GM10266 (cell line): ENCODE measurements around the gene CCT8.

Experiments
- DNase-seq: peaks from one replicate; pipeline ENCODE4 v3.0.0; 2012; ENCODE audit errors: extremely low spot score
- CTCF ChIP-seq: IDR thresholded peaks from 2 replicates; pipeline ENCODE4 v1.5.1; 2012; ENCODE audit warnings: mild to moderate bottlenecking, low read depth; ENCODE audit not compliant: control insufficient read depth, insufficient read depth; ENCODE audit errors: missing control alignments

The CCT8 gene

DNA sequence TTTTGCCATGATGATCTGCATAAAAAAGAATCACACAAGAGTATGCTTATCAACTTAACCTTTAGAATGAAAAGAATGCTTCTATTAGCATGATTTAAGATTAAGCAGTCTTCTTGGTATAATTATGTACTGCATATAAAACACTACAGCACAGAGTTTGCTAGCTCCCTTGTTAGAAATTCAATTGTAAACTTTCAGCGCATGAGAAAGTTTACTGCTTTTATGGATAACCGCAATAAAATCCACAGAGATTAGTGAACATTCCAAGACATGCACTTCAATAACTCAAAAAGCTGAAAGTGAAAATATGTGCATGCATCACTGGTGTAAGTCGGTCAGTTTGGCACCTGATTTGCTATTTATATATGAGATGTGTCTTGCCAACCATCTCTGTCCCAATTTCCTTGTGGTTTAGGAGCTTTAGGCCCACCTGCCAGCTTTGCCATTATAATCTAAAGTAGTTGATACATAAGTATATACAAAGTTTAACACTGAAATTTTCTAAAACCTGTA lies 16.9 kb downstream of the CCT8 start:
- DNase-seq = no peak
- no peak for TF ChIP-seq CTCF

DNA sequence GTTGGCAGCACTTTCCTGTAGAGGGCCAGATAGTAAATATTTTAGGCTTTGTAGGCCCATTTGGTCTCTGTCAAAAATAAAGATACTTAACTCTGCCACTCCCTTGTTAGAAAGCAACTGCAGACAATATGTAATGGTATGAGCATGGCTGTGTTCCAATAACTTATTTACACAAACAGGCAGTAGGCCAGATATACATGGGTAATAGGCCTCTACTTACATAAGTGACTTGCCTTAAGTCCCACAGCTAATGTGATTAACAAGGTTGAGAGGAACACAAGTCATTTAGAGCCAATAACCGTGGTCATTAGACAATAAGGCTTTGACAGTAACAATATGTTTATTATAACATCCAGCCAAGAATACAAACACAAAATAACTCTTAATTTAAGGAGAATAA lies 17.4 kb downstream of the CCT8 start:
- TF ChIP-seq CTCF = no peak
- DNase-seq = no peak

GRCh38 chr21:29055080-29055479 lies 18.4 kb downstream of the CCT8 start:
- TF ChIP-seq CTCF = no peak
- DNase-seq = no peak

- TF ChIP-seq CTCF = no peak
Observed at GRCh38 chr21:29053656-29054055, 19.8 kb downstream of the CCT8 start.

DNA sequence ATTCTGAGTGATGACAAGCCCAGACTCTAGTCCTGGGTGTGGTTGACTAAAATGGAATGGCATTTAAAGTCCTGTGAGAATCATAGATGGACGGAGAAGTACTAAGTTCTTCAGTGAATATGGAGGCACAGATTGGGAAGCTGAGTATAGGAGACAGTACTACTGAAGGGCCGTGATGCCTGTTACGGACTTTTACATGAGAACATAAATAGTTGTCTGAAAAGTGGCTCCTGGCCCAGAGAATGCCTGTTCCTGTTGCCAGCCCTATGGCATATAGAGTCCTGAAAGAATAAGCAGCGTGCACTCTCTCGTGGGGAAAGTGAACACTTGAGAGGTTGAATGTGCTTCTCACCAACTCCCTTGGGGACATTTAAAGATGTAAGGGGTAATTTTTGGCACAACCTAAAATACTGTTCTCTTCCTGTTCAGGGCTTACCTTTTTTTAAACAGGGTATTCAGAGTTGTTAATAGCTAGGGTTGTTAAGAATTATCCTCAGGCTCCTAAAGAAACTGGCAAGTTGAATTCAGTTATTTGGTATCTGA lies 20.4 kb downstream of the CCT8 start:
- DNase-seq = no peak
- TF ChIP-seq CTCF = no peak

More at GRCh38 chr21:29053656-29054055, 19.8 kb downstream of the CCT8 start:
- DNase-seq = no peak

DNA sequence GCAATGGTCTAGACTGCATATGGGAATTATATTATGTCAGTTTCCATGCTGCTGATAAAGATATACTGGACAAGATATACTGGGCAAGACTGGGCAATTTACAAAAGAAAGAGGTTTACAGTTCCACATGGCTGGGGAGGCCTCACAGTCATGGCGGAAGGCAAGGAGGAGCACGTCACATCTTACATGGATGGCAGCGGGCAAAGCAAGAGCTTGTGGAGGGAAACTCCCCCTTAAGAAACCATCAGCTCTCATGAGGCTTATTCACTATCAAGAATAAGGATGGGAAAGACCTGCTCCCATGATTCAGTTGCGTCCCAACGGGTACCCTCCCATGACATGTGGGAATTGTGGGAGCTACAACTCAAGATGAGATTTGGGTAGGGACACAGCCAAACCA lies 21.2 kb downstream of the CCT8 start:
- no peak for TF ChIP-seq CTCF
- no peak for DNase-seq

- TF ChIP-seq CTCF = no peak
- DNase-seq = no peak
Observed at GRCh38 chr21:29034678-29035077, 38.8 kb downstream of the CCT8 start.
